Endometrial microvascular endothelial cells (primary cell): ENCODE data around the gene LINGO1. TPM values are rescaled to one million over a fixed set of nuclear protein-coding genes. Genes with fewer than 3 reads are reported as not detected.

ENCODE experiments used
- in situ Hi-C: cut with HindIII; loops from 2 replicates; pipeline ENCODE4 v1.10.0; 2017; ENCODE audit warnings: low sequenced_read_pairs, low pct_unique_long_range_greater_than_20kb; ENCODE audit errors: inconsistent ontology term
- total RNA-seq: library from RNA; depleted of rRNA; stranded (reverse); fragments of >200 nt; gene quantifications from one replicate; pipeline ENCODE4 v1.2.3, GENCODE V29; 2015; ENCODE audit errors: inconsistent ontology term

The LINGO1 gene
- total RNA-seq, 1 donor from 2014 or later, result not detected

- in situ Hi-C loops, result no loop called here
These were observed 50.7 kb downstream of the LINGO1 start for GRCh38 chr15:77581896-77582569.

- in situ Hi-C loops, result no loop called here
These were observed 51.6 kb downstream of the LINGO1 start for GRCh38 chr15:77580996-77581682.

GRCh38 chr15:77579498-77580188 lies 53.1 kb downstream of the LINGO1 start:
- in situ Hi-C loops, result no loop called here

GRCh38 chr15:77578641-77579372 lies 53.9 kb downstream of the LINGO1 start:
- in situ Hi-C loops, result no loop called here

- in situ Hi-C loops, result no loop called here
These were observed 55.3 kb downstream of the LINGO1 start for GRCh38 chr15:77577366-77577950.

GRCh38 chr15:77576538-77576937 lies 56.2 kb downstream of the LINGO1 start:
- in situ Hi-C loops, result no loop called here

GRCh38 chr15:77575203-77575934 lies 57.3 kb downstream of the LINGO1 start:
- in situ Hi-C loops, result no loop called here

- in situ Hi-C loops, result no loop called here
These were observed 58.0 kb downstream of the LINGO1 start for GRCh38 chr15:77574521-77575202.

GRCh38 chr15:77573802-77574201 lies 58.9 kb downstream of the LINGO1 start:
- in situ Hi-C loops, result no loop called here

GRCh38 chr15:77572186-77572585 lies 60.5 kb downstream of the LINGO1 start:
- in situ Hi-C loops, result no loop called here

- in situ Hi-C loops, result no loop called here
These were observed 61.0 kb downstream of the LINGO1 start for GRCh38 chr15:77571741-77572140.

GRCh38 chr15:77571181-77571580 lies 61.5 kb downstream of the LINGO1 start:
- in situ Hi-C loops, result no loop called here

- in situ Hi-C loops, result no loop called here
These were observed 63.0 kb downstream of the LINGO1 start for GRCh38 chr15:77569729-77570125.

GRCh38 chr15:77568973-77569728 lies 63.6 kb downstream of the LINGO1 start:
- in situ Hi-C loops, result no loop called here

- in situ Hi-C loops, result no loop called here
These were observed 64.4 kb downstream of the LINGO1 start for GRCh38 chr15:77568014-77568972.

GRCh38 chr15:77567202-77567601 lies 65.5 kb downstream of the LINGO1 start:
- in situ Hi-C loops, result no loop called here
